Peyer's patch (tissue), 4 donors: ENCODE measurements around the gene CDKAL1. TPM values are rescaled to one million over a fixed set of nuclear protein-coding genes. Genes with fewer than 3 reads are reported as not detected.

ENCODE experiments used
- DNase-seq, 3 donors: peaks; one replicate each; pipeline ENCODE4 v3.0.0-alpha.2; 2017 to 2019
- H3K27ac ChIP-seq, 4 donors: fragments of 200-600 bp; sonication (generic); one replicate each; pipeline ENCODE4 v1.5.1; 2016 to 2019
- H3K27me3 ChIP-seq, 2 donors: fragments of 200-600 bp; sonication (generic); one replicate each; pipeline ENCODE4 v1.5.1; 2019
- H3K36me3 ChIP-seq, 3 donors: fragments of 200-600 bp; sonication (generic); one replicate each; pipeline ENCODE4 v1.5.1; 2016 to 2019
- H3K4me1 ChIP-seq, 4 donors: fragments of 200-600 bp; sonication (generic); one replicate each; pipeline ENCODE4 v1.5.1; 2016 to 2019
- H3K4me3 ChIP-seq, 4 donors: fragments of 200-600 bp; sonication (generic); 1 replicate in 3 of 4; 2 replicates in 1 of 4; pipeline ENCODE4 v1.5.1; 2016 to 2019; ENCODE audit warnings: mild to moderate bottlenecking in 1 of 4
- H3K9me3 ChIP-seq, 4 donors: fragments of 200-600 bp; sonication (generic); one replicate each; pipeline ENCODE4 v1.5.1; 2016 to 2019; ENCODE audit warnings: mild to moderate bottlenecking in 1 of 4
- CTCF ChIP-seq, 6 experiments: fragments of 450-650 bp in 4 of 6; fragments of 200-600 bp in 2 of 6; sonication (generic) in 1 of 6; IDR thresholded peaks; one replicate each; pipeline ENCODE4 v1.5.1; 2017 to 2019; ENCODE audit warnings: antibody characterized with exemption in 6 of 6, mild to moderate bottlenecking in 3 of 6, moderate library complexity in 1 of 6
- POLR2A ChIP-seq, 2 donors: fragments of 450-650 bp; IDR thresholded peaks; one replicate each; pipeline ENCODE4 v1.5.1; 2017; ENCODE audit warnings: antibody characterized with exemption in 2 of 2, mild to moderate bottlenecking in 2 of 2, moderate library complexity in 2 of 2
- total RNA-seq, 4 donors: library from RNA; depleted of rRNA; stranded (reverse); fragments of >200 nt; gene quantifications; one replicate each; pipeline ENCODE4 v1.1.0, GENCODE V29; 2016

The CDKAL1 gene
- total RNA-seq, 4 donors from 2014 or later = 10.3 to 31.4 (median 11.6) TPM

- Histone ChIP-seq H3K4me3 (no peak overlapping the region), H3K9me3 (no peaks in the 10 kb centered on the region), H3K36me3 (no peaks in the 10 kb centered on the region), H3K4me1 (no peaks in the 10 kb centered on the region), H3K27ac (no peak overlapping the region), H3K27me3 (no peaks in the 10 kb centered on the region)
- TF ChIP-seq CTCF (IDR thresholded peaks at IDR 0.05) (no peak), POLR2A (IDR thresholded peaks at IDR 0.05) (no peak)
- DNase-seq = no peak
These were observed 306.4 kb downstream of the CDKAL1 start for GRCh38 chr6:20840675-20841074.

- no peak for TF ChIP-seq CTCF (IDR thresholded peaks at IDR 0.05)
- TF ChIP-seq POLR2A (IDR thresholded peaks at IDR 0.05) = no peak
- H3K4me1 ChIP-seq = no peaks in the 10 kb centered on the region
- no peaks in the 10 kb centered on the region for H3K9me3 ChIP-seq
- H3K4me3 ChIP-seq = no peak overlapping the region
- no peaks in the 10 kb centered on the region for H3K27me3 ChIP-seq
- no peak for DNase-seq
- no peaks in the 10 kb centered on the region for H3K36me3 ChIP-seq
- H3K27ac ChIP-seq = no peak overlapping the region
These were observed 307.5 kb downstream of the CDKAL1 start for GRCh38 chr6:20841806-20842205.

GRCh38 chr6:20845592-20845991 is 311.3 kb downstream of the CDKAL1 start:
- no peaks in the 10 kb centered on the region for H3K27me3 ChIP-seq

GRCh38 chr6:20846602-20847028 is 312.4 kb downstream of the CDKAL1 start:
- no peak overlapping the region for H3K27ac ChIP-seq
- no peak for DNase-seq
- TF ChIP-seq CTCF (IDR thresholded peaks at IDR 0.05) = no peak
- TF ChIP-seq POLR2A (IDR thresholded peaks at IDR 0.05) = no peak
- H3K27me3 ChIP-seq = no peaks in the 10 kb centered on the region
- H3K9me3 ChIP-seq = no peaks in the 10 kb centered on the region
- no peaks in the 10 kb centered on the region for H3K36me3 ChIP-seq
- H3K4me1 ChIP-seq = no peaks in the 10 kb centered on the region
- no peak overlapping the region for H3K4me3 ChIP-seq

More at GRCh38 chr6:20845592-20845991, 311.3 kb downstream of the CDKAL1 start:
- H3K27ac ChIP-seq = no peak overlapping the region
- TF ChIP-seq POLR2A (IDR thresholded peaks at IDR 0.05) (no peak), CTCF (IDR thresholded peaks at IDR 0.05) (no peak)
- H3K36me3 ChIP-seq = no peaks in the 10 kb centered on the region
- H3K4me1 ChIP-seq = no peaks in the 10 kb centered on the region
- no peaks in the 10 kb centered on the region for H3K9me3 ChIP-seq
- no peak for DNase-seq
- no peak overlapping the region for H3K4me3 ChIP-seq

- H3K9me3 ChIP-seq = no peaks in the 10 kb centered on the region
- DNase-seq = no peak
- H3K27ac ChIP-seq = no peak overlapping the region
- no peaks in the 10 kb centered on the region for H3K4me1 ChIP-seq
- H3K27me3 ChIP-seq = no peaks in the 10 kb centered on the region
- H3K4me3 ChIP-seq = no peak overlapping the region
- H3K36me3 ChIP-seq = no peaks in the 10 kb centered on the region
- no peak for TF ChIP-seq POLR2A (IDR thresholded peaks at IDR 0.05)
- TF ChIP-seq CTCF (IDR thresholded peaks at IDR 0.05) = no peak
These were observed 313.6 kb downstream of the CDKAL1 start for GRCh38 chr6:20847904-20848303.
